GM23248 (cell line): ENCODE results near the gene IP6K1. TPM values are rescaled to one million over a fixed set of nuclear protein-coding genes. Genes with fewer than 3 reads are reported as not detected.

Source experiments
- DNase-seq: peaks from one replicate; pipeline ENCODE4 v3.0.0-alpha.2; 2015
- H2AFZ ChIP-seq: fragments of 200-600 bp; sonication (generic); 2 replicates; pipeline ENCODE4 v1.6.1; 2016; ENCODE audit warnings: antibody characterized with exemption
- H3F3A ChIP-seq: fragments of 200-600 bp; sonication (generic); 2 replicates; pipeline ENCODE4 v1.6.1; 2016; ENCODE audit warnings: mild to moderate bottlenecking, antibody characterized with exemption, mixed run types; ENCODE audit not compliant: insufficient read depth
- H3K27ac ChIP-seq: fragments of 200-600 bp; sonication (generic); 2 replicates; pipeline ENCODE4 v1.5.1; 2016; ENCODE audit warnings: mild to moderate bottlenecking
- H3K27me3 ChIP-seq: fragments of 200-600 bp; sonication (generic); replicated peaks from 2 replicates; pipeline ENCODE4 v1.6.1; 2016; ENCODE audit warnings: mild to moderate bottlenecking; ENCODE audit not compliant: insufficient read depth
- H3K36me3 ChIP-seq: fragments of 200-600 bp; sonication (generic); 2 replicates; pipeline ENCODE4 v1.6.1; 2016; ENCODE audit warnings: low read depth, mild to moderate bottlenecking
- H3K4me1 ChIP-seq: fragments of 200-600 bp; sonication (generic); 2 replicates; pipeline ENCODE4 v1.6.1; 2016; ENCODE audit warnings: mild to moderate bottlenecking; ENCODE audit not compliant: insufficient read depth
- H3K4me2 ChIP-seq: fragments of 200-600 bp; sonication (generic); one replicate; pipeline ENCODE4 v1.6.1; 2016; ENCODE audit warnings: mild to moderate bottlenecking; ENCODE audit not compliant: unreplicated experiment
- H3K4me3 ChIP-seq: fragments of 200-600 bp; sonication (generic); 2 replicates; pipeline ENCODE4 v1.5.1; 2016; ENCODE audit warnings: mild to moderate bottlenecking
- H3K79me2 ChIP-seq: fragments of 200-600 bp; sonication (generic); 2 replicates; pipeline ENCODE4 v1.6.1; 2016; ENCODE audit warnings: mild to moderate bottlenecking; ENCODE audit not compliant: insufficient read depth
- H3K9ac ChIP-seq: fragments of 200-600 bp; sonication (generic); 2 replicates; pipeline ENCODE4 v1.6.1; 2016; ENCODE audit warnings: mild to moderate bottlenecking
- H3K9me2 ChIP-seq: fragments of 200-600 bp; sonication (generic); 2 replicates; pipeline ENCODE4 v1.6.1; 2016; ENCODE audit warnings: mixed run types, mild to moderate bottlenecking, moderate library complexity; ENCODE audit not compliant: insufficient read depth
- H3K9me3 ChIP-seq: fragments of 200-600 bp; sonication (generic); one replicate; pipeline ENCODE4 v1.6.1; 2017; ENCODE audit warnings: low read depth
- H4K20me1 ChIP-seq: fragments of 200-600 bp; sonication (generic); 2 replicates; pipeline ENCODE4 v1.6.0; 2016; ENCODE audit not compliant: insufficient read depth
- EZH2 ChIP-seq: fragments of 200-600 bp; sonication (generic); IDR thresholded peaks from 2 replicates; pipeline ENCODE4 v1.6.1; 2018; ENCODE audit warnings: antibody characterized with exemption, mild to moderate bottlenecking; ENCODE audit not compliant: insufficient read depth, poor library complexity, severe bottlenecking
- EZH2phosphoT487 ChIP-seq: fragments of 200-600 bp; sonication (generic); IDR thresholded peaks from 2 replicates; pipeline ENCODE4 v1.6.1; 2018; ENCODE audit warnings: antibody characterized with exemption, moderate library complexity, mild to moderate bottlenecking, low read depth; ENCODE audit not compliant: insufficient read depth
- WGBS, 2 experiments: methylation state at CpG; one replicate each; pipeline ENCODE4 v1.1.6; 2015 to 2017; ENCODE audit warnings: low lambda C conversion rate in 2 of 2, low coverage in 1 of 2; ENCODE audit errors: missing lambda C conversion rate in 2 of 2; 5-methylcytosine and 5-hydroxymethylcytosine counted together
- in situ Hi-C: fragments of 300-500 bp; cut with MboI; formaldehyde crosslinking; loops from 2 replicates; pipeline ENCODE4 v1.15.0; 2020
- polyA plus RNA-seq: library from polyadenylated mRNA; unstranded; fragments of >200 nt; fragmentation: Nextera tagmentation; extraction: Ambion mirVana; gene quantifications from 2 replicates; pipeline ENCODE4 v1.2.1, GENCODE V29; 2016
- total RNA-seq: library from RNA; depleted of rRNA; stranded (reverse); fragments of >200 nt; shearing (Covaris generic); gene quantifications from 2 replicates; pipeline ENCODE4 v1.2.3, GENCODE V29; 2014

IP6K1 gene
- total and polyA plus RNA-seq, 2 experiments from 2014 or later: 18.7 to 27.2 TPM

- Histone ChIP-seq H4K20me1 (no peaks in the 10 kb centered on the region), H3K36me3 (0 out of 2 replicates have a peak, but pooled peaks cover 6% of the 10 kb centered on the region), H3K4me3 (no peak overlapping the region), H3F3A (no peaks in the 10 kb centered on the region; the same call in 1 of the 2 replicates), H3K79me2 (peaks cover 18% of the 10 kb centered on the region), H2AFZ (no peak overlapping the region), H3K4me1 (peaks cover 6% of the 10 kb centered on the region; the same call in 1 of the 2 replicates), H3K4me2 (no peak overlapping the region), H3K9ac (no peak overlapping the region), H3K27ac (no peak overlapping the region), H3K9me2 (no peaks in the 10 kb centered on the region), H3K9me3 (no peaks in the 10 kb centered on the region), H3K27me3 (no peaks in the 10 kb centered on the region)
- 88 to 91% methylated on average over 19 of the region's 19 CpGs for WGBS, 2 experiments
- DNase-seq: no peak
- in situ Hi-C loops: no loop called here
- TF ChIP-seq EZH2phosphoT487 (no peak), EZH2 (no peak)
These were observed 59.0 kb downstream of the IP6K1 start for GRCh38 chr3:49727154-49727923.

GRCh38 chr3:49725906-49726681 is 60.2 kb downstream of the IP6K1 start:
- 90 to 95% methylated on average over 11 of the region's 11 CpGs for WGBS, 2 experiments
- in situ Hi-C loops: no loop called here
- DNase-seq: no peak
- H3F3A ChIP-seq: no peaks in the 10 kb centered on the region; the same call in 1 of the 2 replicates
- H2AFZ ChIP-seq: no peak overlapping the region
- no peak overlapping the region for H3K4me3 ChIP-seq
- peaks cover 7% of the 10 kb centered on the region; the same call in 1 of the 2 replicates for H3K4me1 ChIP-seq
- TF ChIP-seq EZH2phosphoT487 (no peak), EZH2 (no peak)
- no peaks in the 10 kb centered on the region for H3K9me3 ChIP-seq
- no peak overlapping the region for H3K4me2 ChIP-seq
- no peaks in the 10 kb centered on the region for H3K27me3 ChIP-seq
- H4K20me1 ChIP-seq: no peaks in the 10 kb centered on the region
- H3K9me2 ChIP-seq: no peaks in the 10 kb centered on the region
- no peak overlapping the region for H3K9ac ChIP-seq
- H3K36me3 ChIP-seq: 0 out of 2 replicates have a peak, but pooled peaks cover 3% of the 10 kb centered on the region
- no peak overlapping the region for H3K27ac ChIP-seq
- peaks cover 19% of the 10 kb centered on the region for H3K79me2 ChIP-seq

GRCh38 chr3:49724586-49724985 is 61.8 kb downstream of the IP6K1 start:
- Histone ChIP-seq H3K4me2 (peak overlapping the region; percentile 90), H4K20me1 (no peaks in the 10 kb centered on the region), H3K4me1 (peaks cover 7% of the 10 kb centered on the region; the same call in 1 of the 2 replicates), H3K27me3 (no peaks in the 10 kb centered on the region), H3K9me2 (no peaks in the 10 kb centered on the region), H3K79me2 (peaks cover 18% of the 10 kb centered on the region), H3K27ac (peak overlapping the region; percentile 96), H3K4me3 (peak overlapping the region; percentile 80), H2AFZ (peak overlapping the region; percentile 67; the same call in 1 of the 2 replicates), H3F3A (peaks cover 10% of the 10 kb centered on the region; the same call in 1 of the 2 replicates), H3K9me3 (no peaks in the 10 kb centered on the region), H3K36me3 (0 out of 2 replicates have a peak, but pooled peaks cover 3% of the 10 kb centered on the region), H3K9ac (peak overlapping the region; percentile 100)
- TF ChIP-seq EZH2 (no peak), EZH2phosphoT487 (no peak)
- no peak for DNase-seq
- in situ Hi-C loops: no loop called here
- WGBS, 2 experiments: 15 to 17% methylated on average over 6 of the region's 6 CpGs
